K562 (cell line): ENCODE data around the gene SPRY4. TPM values are rescaled to one million over a fixed set of nuclear protein-coding genes. Genes with fewer than 3 reads are reported as not detected.
A peak's percentile ranks its signal among the peaks of the same experiment; 100 is the strongest.

Source experiments
- ATAC-seq: fragments of 200-7000 bp; cut with Tn5 transposase; 3 replicates; pipeline ENCODE4 v1.9.1; 2020; ENCODE audit warnings: moderate library complexity
- BruUV-seq: library from RNA; stranded (reverse); fragments of 400-500 nt; replicated peaks from 2 replicates; lab custom pipeline; 2021; lab: Mats Ljungman, UMichigan
- CTCF ChIA-PET: fragments of 300-600 bp; formaldehyde crosslinking; extraction: SDS; loops from one replicate; lab custom pipeline; 2021; ENCODE audit warnings: low intra/inter-chr PET ratio; lab: Yijun Ruan, JAX
- POLR2A ChIA-PET: fragments of 300-600, 350-650 bp; sonication (Branson Sonifier 250); formaldehyde crosslinking; extraction: SDS; loops from one replicate; lab custom pipeline; 2021; ENCODE audit warnings: antibody characterized with exemption, inconsistent platforms; lab: Yijun Ruan, JAX
- DNase-seq, 4 experiments: peaks; one replicate each; pipeline versions ENCODE4 v3.0.0 to v3.0.0-alpha.2; 2011 to 2018; ENCODE audit warnings: low spot score in 3 of 4, mixed read lengths in 3 of 4; ENCODE audit errors: extremely low read depth in 1 of 4
- FAIRE-seq: peaks from 2 replicates; lab custom pipeline; 2011; peaks lifted over from hg19 to GRCh38; lab: Jason Lieb, UNC
- H2AFZ ChIP-seq: 2 replicates; pipeline ENCODE4 v1.6.0; 2011; ENCODE audit warnings: low read depth, low read length, control low read depth, inconsistent platforms
- H3K27ac ChIP-seq: fragments of 200-600 bp; 3 replicates; pipeline ENCODE4 v1.8.0; 2011; ENCODE audit warnings: low read depth, mild to moderate bottlenecking, control low read depth, inconsistent platforms, low read length, moderate library complexity, mixed read lengths; ENCODE audit errors: extremely low read depth
- H3K27me3 ChIP-seq, 2 experiments: fragments of 300-600 bp in 1 of 2; 2 replicates in 1 of 2; 3 replicates in 1 of 2; pipeline versions ENCODE4 v1.6.0 to v1.8.0; 2011; ENCODE audit warnings: inconsistent platforms in 2 of 2, low read length in 2 of 2, mild to moderate bottlenecking in 1 of 2, mixed read lengths in 1 of 2, moderate library complexity in 1 of 2; ENCODE audit not compliant: control insufficient read depth in 2 of 2, insufficient read depth in 2 of 2
- H3K36me3 ChIP-seq: fragments of 300-600 bp; 3 replicates; pipeline ENCODE4 v1.8.0; 2011; ENCODE audit warnings: mild to moderate bottlenecking, low read length, inconsistent platforms; ENCODE audit not compliant: control insufficient read depth, insufficient read depth
- H3K4me1 ChIP-seq, 2 experiments: fragments of 200-600 bp in 1 of 2; replicated peaks in 1 of 2; 2 replicates in 1 of 2; 3 replicates in 1 of 2; pipeline versions ENCODE4 v1.5.1 to v1.8.0; 2011; ENCODE audit warnings: inconsistent platforms in 2 of 2, low read length in 2 of 2, mild to moderate bottlenecking in 1 of 2, mixed read lengths in 1 of 2, moderate library complexity in 1 of 2; ENCODE audit not compliant: control insufficient read depth in 2 of 2, insufficient read depth in 2 of 2
- H3K4me2 ChIP-seq: 2 replicates; pipeline ENCODE4 v1.6.1; 2011; ENCODE audit warnings: low read length, control low read depth, inconsistent platforms, mixed read lengths; ENCODE audit not compliant: insufficient read depth
- H3K4me3 ChIP-seq: fragments of 200-600 bp; sonication (generic), shearing (Covaris generic); 2 replicates; pipeline ENCODE4 v1.5.1; 2016; ENCODE audit warnings: control low read depth, inconsistent platforms
- H3K79me2 ChIP-seq: fragments of 200-600 bp; 3 replicates; pipeline ENCODE4 v1.8.0; 2011; ENCODE audit warnings: low read length, inconsistent platforms; ENCODE audit not compliant: control insufficient read depth, insufficient read depth
- H3K9ac ChIP-seq, 2 experiments: 2 replicates each; pipeline versions ENCODE4 v1.6.0 to v1.6.1; 2011; ENCODE audit warnings: low read depth in 2 of 2, low read length in 2 of 2, control low read depth in 1 of 2, inconsistent platforms in 1 of 2, mild to moderate bottlenecking in 1 of 2, mixed read lengths in 1 of 2; ENCODE audit not compliant: insufficient read depth in 1 of 2
- H3K9me1 ChIP-seq: one replicate; pipeline ENCODE4 v1.6.0; 2011; ENCODE audit warnings: inconsistent platforms, mild to moderate bottlenecking, low read length, moderate library complexity; ENCODE audit not compliant: control insufficient read depth, insufficient read depth
- H3K9me3 ChIP-seq: replicated peaks from 2 replicates; pipeline ENCODE4 v1.5.1; 2011; ENCODE audit warnings: low read depth, low read length, inconsistent platforms; ENCODE audit not compliant: control insufficient read depth, insufficient read depth
- H4K20me1 ChIP-seq: replicated peaks from 2 replicates; pipeline ENCODE4 v1.6.1; 2011; ENCODE audit warnings: low read length, inconsistent platforms, mixed read lengths; ENCODE audit not compliant: control insufficient read depth, insufficient read depth
- CBFA2T3 ChIP-seq: fragments of 450-650 bp; IDR thresholded peaks from 2 replicates; pipeline ENCODE4 v1.6.1; 2017
- GABPB1 ChIP-seq: sonication (generic); formaldehyde crosslinking; IDR thresholded peaks from 2 replicates; pipeline ENCODE4 v1.8.0; 2022; ENCODE audit warnings: mild to moderate bottlenecking, missing genetic modification reagents
- NFRKB ChIP-seq: fragments of 450-650 bp; IDR thresholded peaks from 2 replicates; pipeline ENCODE4 v1.6.1; 2016; ENCODE audit warnings: low read depth
- NUFIP1 ChIP-seq: fragments of 450-650 bp; IDR thresholded peaks from 2 replicates; pipeline ENCODE4 v1.6.1; 2018; ENCODE audit not compliant: partially characterized antibody
- ZNF24 ChIP-seq: fragments of 450-650 bp; IDR thresholded peaks from 2 replicates; pipeline ENCODE4 v1.6.1; 2016
- ZNF75A ChIP-seq: fragments of 450-650 bp; formaldehyde crosslinking; IDR thresholded peaks from 2 replicates; pipeline ENCODE4 v1.4.0; 2020; ENCODE audit warnings: mild to moderate bottlenecking
- WGBS: fragments of 100-300 bp; shearing (Covaris generic); methylation state at CpG from one replicate; pipeline ENCODE4 v1.1.6; 2016; ENCODE audit warnings: low coverage, mixed read lengths; ENCODE audit not compliant: insufficient coverage; ENCODE audit errors: missing lambda C conversion rate; 5-methylcytosine and 5-hydroxymethylcytosine counted together
- in situ Hi-C: fragments of 300-500 bp; cut with MboI; formaldehyde crosslinking; loops from 4 replicates; pipeline ENCODE4 v1.15.0; 2018; ENCODE audit warnings: inconsistent platforms, mixed read lengths
- intact Hi-C: fragments of 100-400 bp; cut with micrococcal nuclease; formaldehyde crosslinking; loops from 2 replicates; pipeline ENCODE4 v1.14.2; 2022
- polyA plus RNA-seq, 8 experiments: library from polyadenylated mRNA; depleted of rRNA in 4 of 8; stranded (reverse) in 5 of 8; unstranded in 3 of 8; fragments of >200 nt; fragmentation: Nextera tagmentation in 2 of 8; fragmentation: Illumina TruSeq in 1 of 8; extraction: Ambion mirVana in 2 of 8; extraction: Trizol in 1 of 8; gene quantifications; 2 replicates each; pipeline versions ENCODE4 v1.2.1 to v1.2.3, GENCODE V29; 2011 to 2014; ENCODE audit warnings: inconsistent platforms in 1 of 8, missing spikeins in 1 of 8
- total RNA-seq, 7 experiments: library from RNA; depleted of rRNA in 6 of 7; stranded (reverse); fragments of >200 nt in 6 of 7; fragmentation: Illumina TruSeq in 2 of 7; extraction: Trizol in 2 of 7; gene quantifications; 2 replicates each; pipeline versions ENCODE4 v1.2.1 to v1.2.3, GENCODE V29; 2011 to 2021; ENCODE audit warnings: low replicate concordance in 1 of 7

SPRY4 gene
- total and polyA plus RNA-seq, 9 of the 15 experiments (the other 6 are each of a cell fraction or from before 2014, with no cell fraction given): 2.6 to 24.2 (median 9.5) TPM

GRCh38 chr5:142327111-142327842 is 2.5 kb upstream of the SPRY4 start:
- BruUV-seq: no TSS peak
- DNase-seq (peak in 1 of 4 experiments; percentile 25), ATAC-seq (no peak), FAIRE-seq (peak; percentile 57)
- H3K36me3 ChIP-seq: no peaks in the 10 kb centered on the region
- peak overlapping the region; percentile 26; the same call in 1 of the 2 replicates for H3K4me2 ChIP-seq
- peaks cover 31 to 40% of the 10 kb centered on the region in 2 experiments; a peak in 4 of 5 replicates for H3K4me1 ChIP-seq
- no peak overlapping the region for H2AFZ ChIP-seq
- POLR2A ChIA-PET: interaction anchor here (0.5 to 1.3 kb wide), 9 partner anchors 8 to 217 kb away, joined by 3 to 4 read pairs (median 3); no protein-coding TSS in a partner anchor
- WGBS: 55% methylated on average over 9 of the region's 9 CpGs
- H3K4me3 ChIP-seq: peak overlapping the region; percentile 83; the same call in 1 of the 2 replicates
- no peaks in the 10 kb centered on the region for H3K9me1 ChIP-seq
- H4K20me1 ChIP-seq: peaks cover 9% of the 10 kb centered on the region; the same call in 1 of the 2 replicates
- H3K9me3 ChIP-seq: no peaks in the 10 kb centered on the region
- H3K27ac ChIP-seq: peak overlapping the region; percentile 96; the same call in 1 of the 3 replicates
- H3K27me3 ChIP-seq: no peaks in the 10 kb centered on the region
- CTCF ChIA-PET: no interaction called here
- in situ Hi-C loops: no loop called here
- H3K9ac ChIP-seq: peak overlapping the region; percentile 55 to 89; a peak in 3 of 4 replicates
- peaks cover 47% of the 10 kb centered on the region for H3K79me2 ChIP-seq
- TF ChIP-seq NUFIP1 (no peak), ZNF75A (CRISPR knock-in tag) (peak; percentile 87), GABPB1 (CRISPR knock-in tag) (0 out of 2 replicates have a peak, but pooled peaks have one; percentile 26), NFRKB (0 out of 2 replicates have a peak, but pooled peaks have one; percentile 15), ZNF24 (peak; percentile 99), CBFA2T3 (no peak)
- intact Hi-C loops: loop anchor here (5.0 kb wide), 1 partner anchor 120 kb away; no protein-coding TSS in a partner anchor
